Spleen (tissue), 3 donors: ENCODE measurements around the gene CCDC137.

Experiments used
- POLR2A ChIP-seq, 3 donors: fragments of 450-650 bp; IDR thresholded peaks; one replicate each; pipeline ENCODE4 v1.5.1; 2017; ENCODE audit warnings: antibody characterized with exemption in 3 of 3, mild to moderate bottlenecking in 1 of 3
- POLR2AphosphoS5 ChIP-seq, 3 donors: sonication (generic); formaldehyde crosslinking; IDR thresholded peaks; one replicate each; pipeline ENCODE4 v1.5.1; 2017; ENCODE audit warnings: antibody characterized with exemption in 3 of 3

- TF ChIP-seq POLR2A (IDR thresholded peaks at IDR 0.05) = no peak
- TF ChIP-seq POLR2AphosphoS5 (IDR thresholded peaks at IDR 0.05) = no peak
Observed at GRCh38 chr17:81651692-81652091, 14.8 kb upstream of the CCDC137 start.
